Smooth muscle cell (in vitro differentiated cells): ENCODE results near the gene CDC14B. TPM values are rescaled to one million over a fixed set of nuclear protein-coding genes. Genes with fewer than 3 reads are reported as not detected.

Source experiments
- DNase-seq: peaks from one replicate; lab custom pipeline; 2025; ENCODE audit not compliant: unreplicated experiment; lab: John Stamatoyannopoulos, UW
- H2AFZ ChIP-seq: fragments of 200-600 bp; sonication (generic); 2 replicates; pipeline ENCODE4 v1.6.0; 2016; ENCODE audit warnings: antibody characterized with exemption, low read depth, mild to moderate bottlenecking
- H3F3A ChIP-seq: fragments of 200-600 bp; sonication (generic); 2 replicates; pipeline ENCODE4 v1.6.0; 2017; ENCODE audit warnings: antibody characterized with exemption, low read depth
- H3K27ac ChIP-seq: fragments of 200-600 bp; sonication (generic); 2 replicates; pipeline ENCODE4 v1.5.1; 2016; ENCODE audit warnings: low read depth, mild to moderate bottlenecking
- H3K27me3 ChIP-seq: fragments of 200-600 bp; sonication (generic); 2 replicates; pipeline ENCODE4 v1.6.1; 2016; ENCODE audit warnings: low read depth, mild to moderate bottlenecking
- H3K36me3 ChIP-seq: fragments of 200-600 bp; sonication (generic); 2 replicates; pipeline ENCODE4 v1.5.1; 2016; ENCODE audit warnings: low read depth
- H3K4me1 ChIP-seq: fragments of 200-600 bp; sonication (generic); 2 replicates; pipeline ENCODE4 v1.5.1; 2016; ENCODE audit warnings: low read depth
- H3K4me2 ChIP-seq: fragments of 200-600 bp; sonication (generic); 2 replicates; pipeline ENCODE4 v1.6.0; 2016; ENCODE audit warnings: mild to moderate bottlenecking
- H3K4me3 ChIP-seq: fragments of 200-600 bp; sonication (generic); 2 replicates; pipeline ENCODE4 v1.5.1; 2016; ENCODE audit warnings: mild to moderate bottlenecking
- H3K79me2 ChIP-seq: fragments of 200-600 bp; sonication (generic); 2 replicates; pipeline ENCODE4 v1.6.0; 2016; ENCODE audit warnings: low read depth, mild to moderate bottlenecking
- H3K9ac ChIP-seq: fragments of 200-600 bp; sonication (generic); 2 replicates; pipeline ENCODE4 v1.6.0; 2016; ENCODE audit warnings: low read depth
- H3K9me3 ChIP-seq: fragments of 200-600 bp; sonication (generic); replicated peaks from 2 replicates; pipeline ENCODE4 v1.5.1; 2016; ENCODE audit warnings: low read depth
- H4K20me1 ChIP-seq: fragments of 200-600 bp; sonication (generic); 2 replicates; pipeline ENCODE4 v1.6.0; 2016; ENCODE audit warnings: low read depth
- CTCF ChIP-seq: fragments of 200-600 bp; sonication (generic); IDR thresholded peaks from 2 replicates; pipeline ENCODE4 v1.5.1; 2017; ENCODE audit warnings: borderline replicate concordance, mild to moderate bottlenecking, antibody characterized with exemption; ENCODE audit not compliant: insufficient read depth, poor library complexity, severe bottlenecking
- WGBS: methylation state at CpG from one replicate; pipeline ENCODE4 v1.1.7; 2016; ENCODE audit warnings: low lambda C conversion rate; 5-methylcytosine and 5-hydroxymethylcytosine counted together
- polyA plus RNA-seq: library from polyadenylated mRNA; unstranded; fragments of >200 nt; fragmentation: Nextera tagmentation; extraction: Ambion mirVana; gene quantifications from 2 replicates; pipeline ENCODE4 v1.2.1, GENCODE V29; 2016
- total RNA-seq: library from RNA; depleted of rRNA; stranded (reverse); fragments of >200 nt; gene quantifications from 2 replicates; pipeline ENCODE4 v1.2.3, GENCODE V29; 2014

CDC14B gene
- total and polyA plus RNA-seq, 2 experiments from 2014 or later, result 5.7 to 16.0 TPM

- Histone ChIP-seq H3K79me2 (no peaks in the 10 kb centered on the region), H3K36me3 (no peaks in the 10 kb centered on the region), H3K4me1 (peaks cover 11% of the 10 kb centered on the region), H2AFZ (peak overlapping the region; percentile 53), H3K27me3 (no peaks in the 10 kb centered on the region), H3K27ac (no peak overlapping the region), H4K20me1 (peaks cover 45% of the 10 kb centered on the region), H3F3A (peaks cover 6% of the 10 kb centered on the region), H3K4me3 (peak overlapping the region; percentile 77), H3K4me2 (peak overlapping the region; percentile 93), H3K9ac (peak overlapping the region; percentile 33), H3K9me3 (no peaks in the 10 kb centered on the region)
- DNase-seq, result no peak
- 0% methylated on average over 25 of the region's 54 CpGs for WGBS
- TF ChIP-seq CTCF, result no peak
Observed at GRCh38 chr9:96619124-96619465, 548 bp downstream of the CDC14B start.

- H3K27ac ChIP-seq, result peak overlapping the region; percentile 42
- peaks cover 11% of the 10 kb centered on the region for H3K4me1 ChIP-seq
- peaks cover 6% of the 10 kb centered on the region for H3F3A ChIP-seq
- peak overlapping the region; percentile 93 for H3K4me2 ChIP-seq
- no peak for TF ChIP-seq CTCF
- peak; percentile 19 for DNase-seq
- H4K20me1 ChIP-seq, result peaks cover 51% of the 10 kb centered on the region
- peak overlapping the region; percentile 77 for H3K4me3 ChIP-seq
- H3K9me3 ChIP-seq, result no peaks in the 10 kb centered on the region
- no peaks in the 10 kb centered on the region for H3K27me3 ChIP-seq
- H3K79me2 ChIP-seq, result peaks cover 4% of the 10 kb centered on the region
- 3% methylated on average over 52 of the region's 69 CpGs for WGBS
- H3K36me3 ChIP-seq, result no peaks in the 10 kb centered on the region
- H2AFZ ChIP-seq, result peak overlapping the region; percentile 53
- peak overlapping the region; percentile 33 for H3K9ac ChIP-seq
Observed at GRCh38 chr9:96618209-96619123, 1.2 kb downstream of the CDC14B start.

GRCh38 chr9:96617439-96618185, 2.0 kb downstream of the CDC14B start:
- Histone ChIP-seq H3K9ac (no peak overlapping the region), H3K27ac (peak overlapping the region; percentile 42), H3K79me2 (peaks cover 4% of the 10 kb centered on the region), H3K4me1 (peaks cover 11% of the 10 kb centered on the region), H3K9me3 (no peaks in the 10 kb centered on the region), H3K27me3 (no peaks in the 10 kb centered on the region), H3K4me3 (peak overlapping the region; percentile 77), H3K36me3 (no peaks in the 10 kb centered on the region), H4K20me1 (peaks cover 60% of the 10 kb centered on the region), H3F3A (peaks cover 6% of the 10 kb centered on the region), H2AFZ (no peak overlapping the region), H3K4me2 (peak overlapping the region; percentile 93)
- 58% methylated on average over 22 of the region's 22 CpGs for WGBS
- DNase-seq, result no peak
- TF ChIP-seq CTCF, result no peak
